Activated naive CD4-positive, alpha-beta T cell treated with Interleukin-2 at 50 U/mL for 16 hours (primary cell): Measurements from ENCODE around the gene TRIP10.
"Not testable (repeated sequence)": the region's sequence is repeated elsewhere in the genome, so short reads cannot be mapped to it uniquely, and the experiment has no call there.

Source experiments
- DNase-seq: peaks from one replicate; pipeline ENCODE4 v3.0.0-alpha.2; 2020

The TRIP10 gene

GRCh38 chr19:6743714-6744380 is 4.4 kb downstream of the TRIP10 start:
- DNase-seq, result no peak

- no peak for DNase-seq
These were observed 5.2 kb downstream of the TRIP10 start for GRCh38 chr19:6744381-6745301.

DNA sequence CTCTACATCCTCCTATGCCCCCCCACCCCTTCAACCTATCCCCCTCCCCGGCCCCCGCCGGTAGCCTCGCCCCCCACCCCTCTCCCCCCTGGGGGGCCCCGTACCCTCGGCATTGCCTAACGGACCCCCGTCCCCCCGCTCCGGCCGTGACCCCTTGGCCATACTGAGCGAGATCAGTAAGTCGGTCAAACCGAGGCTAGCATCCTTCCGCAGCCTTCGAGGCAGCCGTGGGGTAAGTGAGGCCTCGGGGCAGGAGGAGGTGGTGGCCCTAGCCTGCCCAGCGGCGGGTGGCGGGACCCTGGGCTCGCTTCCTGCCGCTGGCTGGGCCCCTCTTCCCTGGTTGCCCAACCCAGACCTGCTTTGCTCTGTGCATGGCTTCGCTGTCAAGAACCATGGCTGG is 6.5 kb downstream of the TRIP10 start:
- no peak for DNase-seq

- not testable (repeated sequence) for DNase-seq
These were observed 9.1 kb downstream of the TRIP10 start for GRCh38 chr19:6748543-6748942.

GRCh38 chr19:6750062-6750461 is 10.6 kb downstream of the TRIP10 start:
- DNase-seq, result no peak

DNA sequence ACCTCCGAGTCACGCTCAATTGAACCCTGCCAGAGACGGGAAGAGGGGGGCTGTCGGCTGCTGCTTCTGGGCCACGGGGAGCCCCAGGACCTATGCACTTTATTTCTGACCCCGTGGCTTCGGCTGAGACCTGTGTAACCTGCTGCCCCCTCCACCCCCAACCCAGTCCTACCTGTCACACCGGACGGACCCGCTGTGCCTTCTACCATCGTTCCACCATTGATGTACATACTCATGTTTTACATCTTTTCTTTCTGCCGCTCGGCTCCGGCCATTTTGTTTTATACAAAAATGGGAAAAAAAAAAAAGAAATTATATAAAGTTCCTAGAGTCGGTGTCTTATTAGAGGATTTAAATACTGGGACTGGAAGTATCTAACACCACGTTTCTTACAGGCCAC is 11.7 kb downstream of the TRIP10 start:
- no peak for DNase-seq

DNA sequence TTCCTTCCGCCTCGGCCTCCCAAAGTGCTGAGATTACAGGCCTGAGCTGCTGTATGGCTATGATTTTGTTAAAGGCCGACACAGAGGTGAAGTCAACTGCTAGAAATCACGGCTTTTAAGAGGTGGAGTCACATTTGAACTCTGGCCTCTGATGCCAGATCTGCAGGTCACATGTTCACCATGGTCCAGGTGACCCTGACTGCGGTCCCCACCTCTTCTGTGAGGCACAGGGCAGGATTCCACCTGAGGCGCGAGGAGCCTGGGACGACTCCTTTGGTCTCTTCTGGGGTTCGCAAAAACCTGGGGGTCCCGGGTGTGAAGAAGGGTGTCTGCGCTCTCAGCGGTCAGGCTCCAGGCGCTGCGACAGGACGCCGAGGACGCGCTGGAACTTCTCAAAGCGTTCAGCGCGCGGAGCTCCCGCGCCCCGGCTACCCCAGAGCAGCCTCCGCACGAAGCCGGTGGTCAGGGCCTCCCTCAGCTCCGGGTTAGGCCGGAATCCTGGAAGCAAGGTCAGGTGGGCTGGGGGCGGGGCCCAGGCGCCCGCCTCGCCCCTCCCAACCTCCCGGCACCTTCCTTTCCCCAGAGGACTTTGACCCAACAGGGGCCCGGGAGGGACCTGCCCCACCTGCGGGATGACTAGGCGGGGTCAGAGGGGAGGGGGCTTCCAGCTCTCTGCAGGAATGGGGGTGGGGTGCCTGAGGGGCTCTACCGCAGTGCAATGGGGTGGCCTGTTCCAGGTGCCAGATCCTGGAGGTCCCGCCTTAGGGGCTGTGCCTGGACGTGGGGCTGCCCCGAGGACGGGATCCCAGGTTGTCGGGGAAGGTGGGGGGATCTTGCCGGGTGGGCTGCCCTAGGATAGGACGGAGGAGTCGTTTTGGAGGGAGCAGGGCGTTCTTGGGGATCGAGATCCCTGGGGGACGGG is 13.0 kb downstream of the TRIP10 start:
- DNase-seq, result no peak

DNA sequence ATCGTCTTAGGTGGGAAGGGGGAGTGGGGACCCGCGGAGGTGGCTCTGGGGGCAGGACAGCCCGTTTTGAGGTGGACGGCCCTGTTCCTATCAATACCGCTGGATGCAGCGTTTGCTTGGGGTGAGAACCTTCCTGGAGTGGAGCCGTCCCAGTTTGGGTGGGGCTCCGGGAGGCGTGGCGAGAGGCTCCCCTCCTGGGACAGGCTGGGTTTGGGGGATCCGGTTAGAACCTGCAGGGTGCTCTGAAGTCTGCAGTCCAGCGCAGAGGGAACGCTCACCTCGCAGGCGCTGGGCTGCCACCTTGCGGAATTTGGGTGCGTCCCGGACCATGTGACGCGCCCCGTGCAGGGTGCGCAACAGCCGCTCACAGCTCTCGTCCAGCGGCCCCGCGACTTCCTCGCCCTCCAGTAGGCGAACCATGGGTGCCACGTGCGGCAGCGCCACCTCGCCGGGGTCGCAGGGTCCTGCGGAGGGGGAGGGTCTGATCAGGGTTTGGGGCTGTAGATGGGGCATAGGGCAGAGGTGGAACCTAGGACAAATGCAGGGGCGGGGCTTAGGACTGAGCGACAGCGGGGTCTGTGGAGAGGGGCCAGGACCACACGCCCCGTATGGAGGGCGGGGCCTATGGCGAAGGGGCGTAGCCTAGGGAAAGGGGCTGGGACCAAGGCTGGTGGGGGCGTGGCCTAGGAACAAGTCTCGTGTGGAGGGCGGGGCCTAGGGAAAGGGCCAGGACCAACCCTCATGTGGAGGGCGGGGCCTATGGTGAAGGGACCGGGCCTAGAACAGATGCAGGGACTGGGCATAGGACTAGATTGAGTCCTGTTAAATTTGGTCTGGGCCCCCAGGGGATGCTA is 13.9 kb downstream of the TRIP10 start:
- peak; percentile 79 for DNase-seq

DNA sequence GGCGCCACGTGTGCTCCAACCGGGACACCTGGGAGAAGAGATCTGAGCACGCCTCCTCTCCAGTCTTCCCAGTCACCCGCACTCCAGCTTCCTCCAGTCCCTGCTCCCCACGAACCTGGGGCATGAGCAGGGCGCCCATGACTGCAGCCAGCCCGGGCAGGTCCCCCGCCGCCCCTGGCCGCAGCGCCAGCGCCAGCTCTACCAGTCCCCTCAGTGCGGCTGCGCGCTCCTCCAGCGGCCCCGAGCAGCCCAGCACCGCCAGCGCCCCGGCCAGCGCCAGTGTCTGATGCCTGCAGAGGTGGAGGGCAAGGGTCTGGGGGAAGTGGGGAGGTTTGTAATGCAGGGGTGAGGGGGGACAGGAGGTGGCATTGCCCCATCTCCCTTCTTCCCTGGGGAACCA is 14.7 kb downstream of the TRIP10 start:
- DNase-seq, result no peak

- no peak for DNase-seq
These were observed 15.4 kb downstream of the TRIP10 start for GRCh38 chr19:6754653-6755463.

DNA sequence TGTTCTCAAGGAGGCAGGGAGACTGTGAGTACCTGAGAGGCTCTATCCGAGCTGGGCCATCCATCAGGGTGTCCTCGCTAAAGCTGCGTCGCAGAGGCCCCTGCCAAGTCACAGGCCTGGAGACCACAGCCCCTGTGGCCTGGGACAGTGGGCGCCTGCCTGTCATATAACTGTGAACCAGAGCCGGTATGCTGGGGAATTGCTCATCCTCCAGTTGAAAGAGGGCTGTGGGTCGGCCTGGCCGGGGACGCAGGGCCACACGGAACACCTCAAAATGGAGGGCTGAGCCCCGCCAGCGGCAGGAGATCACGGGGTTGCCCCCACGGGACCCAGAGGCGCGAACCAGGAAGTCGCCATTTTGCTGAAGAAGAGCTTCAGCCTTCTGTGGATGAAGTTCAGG is 21.1 kb downstream of the TRIP10 start:
- no peak for DNase-seq

GRCh38 chr19:6761053-6761676 is 21.7 kb downstream of the TRIP10 start:
- DNase-seq, result no peak

DNA sequence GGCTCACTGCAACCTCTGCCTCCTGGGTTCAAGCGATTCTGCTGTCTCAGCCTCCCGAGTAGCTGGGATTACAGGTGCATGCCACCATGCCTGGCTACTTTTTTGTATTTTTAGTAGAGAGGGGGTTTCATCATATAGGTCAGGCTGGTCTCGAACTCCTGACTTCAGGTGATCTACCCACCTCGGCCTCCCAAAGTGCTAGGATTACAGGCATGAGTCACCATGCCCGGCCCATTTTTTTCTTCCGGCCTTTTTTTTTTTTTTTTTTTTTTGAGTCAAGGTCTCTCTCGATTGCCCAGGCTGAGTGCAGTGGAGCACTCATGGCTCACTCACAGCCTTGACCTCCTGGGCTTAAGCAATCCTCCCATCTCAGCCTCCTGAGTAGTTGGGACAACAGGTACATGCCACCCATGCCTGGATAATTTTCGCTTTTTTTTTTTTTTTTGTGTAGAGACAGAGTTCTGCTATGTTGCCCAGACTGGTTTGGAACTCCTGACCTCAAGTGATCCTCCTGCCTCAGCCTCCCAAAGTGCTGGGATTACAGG is 22.8 kb downstream of the TRIP10 start:
- not testable (repeated sequence) for DNase-seq

GRCh38 chr19:6765738-6766356 is 26.4 kb downstream of the TRIP10 start:
- DNase-seq, result no peak

GRCh38 chr19:6766357-6767080 is 27.0 kb downstream of the TRIP10 start:
- DNase-seq, result peak; percentile 11

GRCh38 chr19:6767081-6767356 is 27.5 kb downstream of the TRIP10 start:
- DNase-seq, result no peak

DNA sequence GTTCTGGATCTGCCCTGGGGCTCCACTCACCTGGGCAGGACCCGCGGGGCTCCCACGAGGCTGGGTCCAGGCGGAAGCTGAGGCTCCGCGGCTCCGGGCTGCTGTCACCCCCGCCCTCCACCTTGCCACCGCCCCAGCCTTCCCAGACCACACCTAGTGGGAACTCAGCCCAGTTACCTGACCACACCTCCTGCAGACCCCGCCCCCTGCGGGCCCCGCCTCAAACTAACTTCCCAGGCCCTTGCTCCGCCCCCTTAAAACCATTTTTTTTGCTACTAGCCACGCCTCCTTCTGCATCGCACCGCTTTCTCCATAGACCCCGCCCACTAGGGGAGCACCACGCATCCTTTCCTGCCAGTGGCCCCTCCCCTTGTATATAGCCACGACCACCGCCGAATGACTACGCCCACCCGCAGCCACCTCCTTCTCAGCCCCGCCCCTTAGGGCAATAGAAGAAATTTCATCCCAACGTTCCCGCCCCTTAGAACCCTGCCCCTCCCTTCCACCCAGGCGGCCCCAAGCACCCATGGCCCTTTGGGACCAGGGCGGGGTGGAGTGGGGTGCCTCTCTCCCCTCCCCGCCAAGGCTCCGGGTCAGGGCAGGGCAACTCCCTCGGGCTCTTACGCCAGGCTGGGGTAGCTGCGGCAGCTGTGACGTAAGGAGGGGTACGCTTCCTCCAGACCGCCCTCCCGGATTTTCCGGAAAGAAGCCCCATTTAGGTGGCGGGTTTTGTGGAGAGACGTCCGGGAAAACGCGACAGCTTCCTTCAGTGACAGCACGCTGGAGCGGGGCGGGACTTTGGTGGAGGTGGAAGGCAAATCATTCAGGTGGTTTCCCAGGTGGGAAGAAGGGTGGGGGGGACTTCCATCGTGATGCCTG is 28.1 kb downstream of the TRIP10 start, which contains the start of gene SH2D3A:
SH2D3A (minus strand) TSS at position 79 of the 879 bp plus-strand sequence. CDS start 3,687 bp downstream, outside the sequence.
- peak; percentile 92 for DNase-seq

DNA sequence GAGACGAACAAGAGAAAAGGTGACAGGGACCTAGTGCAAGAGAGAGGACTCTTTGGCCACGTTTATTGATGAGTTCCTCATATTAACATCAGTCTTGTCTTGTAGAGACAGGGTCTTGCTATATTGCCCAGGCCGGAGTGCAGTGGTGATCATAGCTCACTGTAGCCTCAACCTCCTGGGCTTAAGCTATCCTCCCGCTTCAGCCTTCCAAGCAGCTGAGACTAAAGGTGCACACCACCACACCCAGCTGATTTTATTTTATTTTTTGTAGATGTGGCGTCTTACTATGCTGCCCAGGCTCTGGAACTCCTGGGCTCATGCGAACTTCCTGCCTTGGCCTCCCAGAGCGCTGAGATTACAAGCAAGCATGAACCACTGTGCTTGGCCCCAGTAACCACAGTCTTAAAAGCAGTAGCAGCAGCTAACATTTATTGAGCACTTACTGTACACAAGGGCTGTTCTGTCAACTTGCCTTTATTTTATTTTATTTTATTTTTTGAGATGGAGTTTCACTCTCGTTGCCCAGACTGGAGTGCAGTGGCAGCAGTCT is 28.8 kb downstream of the TRIP10 start:
- DNase-seq, result peak; percentile 11
